DOHH2 (cell line): ENCODE results near the gene KREMEN2.

Experiments
- H3F3A ChIP-seq: fragments of 200-600 bp; sonication (generic), shearing (Covaris generic); 2 replicates; pipeline ENCODE4 v1.6.0; 2016; ENCODE audit warnings: antibody characterized with exemption, mild to moderate bottlenecking; ENCODE audit not compliant: control insufficient read depth, insufficient read depth
- H3K27ac ChIP-seq: fragments of 200-600 bp; sonication (generic); 2 replicates; pipeline ENCODE4 v1.5.1; 2014; ENCODE audit warnings: low read depth, mild to moderate bottlenecking, low read length, moderate library complexity
- H3K27me3 ChIP-seq: fragments of 200-600 bp; sonication (generic); 2 replicates; pipeline ENCODE4 v1.6.1; 2014; ENCODE audit warnings: mild to moderate bottlenecking, low read length, mixed read lengths; ENCODE audit not compliant: control insufficient read depth
- H3K36me3 ChIP-seq: fragments of 200-600 bp; sonication (generic); 2 replicates; pipeline ENCODE4 v1.6.1; 2014; ENCODE audit warnings: mild to moderate bottlenecking, low read length, moderate library complexity, mixed read lengths; ENCODE audit not compliant: control insufficient read depth
- H3K4me1 ChIP-seq: fragments of 200-600 bp; sonication (generic); 2 replicates; pipeline ENCODE4 v1.6.1; 2014; ENCODE audit warnings: mild to moderate bottlenecking, low read length, mixed read lengths; ENCODE audit not compliant: control insufficient read depth
- H3K4me2 ChIP-seq: fragments of 200-600 bp; sonication (generic); 2 replicates; pipeline ENCODE4 v1.6.0; 2014; ENCODE audit warnings: mild to moderate bottlenecking, low read length, moderate library complexity
- H3K4me3 ChIP-seq: fragments of 200-600 bp; sonication (generic); 2 replicates; pipeline ENCODE4 v1.5.1; 2014; ENCODE audit warnings: mild to moderate bottlenecking, low read length, mixed read lengths
- H3K79me2 ChIP-seq: fragments of 200-600 bp; sonication (generic); 2 replicates; pipeline ENCODE4 v1.6.1; 2014; ENCODE audit warnings: mild to moderate bottlenecking, low read length, mixed read lengths; ENCODE audit not compliant: control insufficient read depth
- H3K9me2 ChIP-seq: fragments of 200-600 bp; sonication (generic); replicated peaks from 2 replicates; pipeline ENCODE4 v1.6.1; 2014; ENCODE audit warnings: mild to moderate bottlenecking, low read length, mixed read lengths; ENCODE audit not compliant: control insufficient read depth
- H3K9me3 ChIP-seq: fragments of 200-600 bp; sonication (generic); 2 replicates; pipeline ENCODE4 v1.6.1; 2014; ENCODE audit warnings: antibody characterized with exemption, low read length, mixed read lengths; ENCODE audit not compliant: control insufficient read depth, insufficient read depth
- H4K20me1 ChIP-seq: fragments of 200-600 bp; sonication (generic); 2 replicates; pipeline ENCODE4 v1.6.0; 2014; ENCODE audit warnings: low read depth, mild to moderate bottlenecking, antibody characterized with exemption, low read length, moderate library complexity; ENCODE audit not compliant: control insufficient read depth, insufficient read depth
- CTCF ChIP-seq: fragments of 200-600 bp; sonication (generic); IDR thresholded peaks from one replicate; pipeline ENCODE4 v1.5.1; 2014; ENCODE audit warnings: antibody characterized with exemption, mild to moderate bottlenecking, low read depth, low read length; ENCODE audit not compliant: poor library complexity, severe bottlenecking
- EZH2phosphoT487 ChIP-seq: fragments of 200-600 bp; sonication (generic); IDR thresholded peaks from 2 replicates; pipeline ENCODE4 v1.6.1; 2017; ENCODE audit warnings: borderline replicate concordance, mild to moderate bottlenecking, antibody characterized with exemption, low read length, moderate library complexity, mixed read lengths

The KREMEN2 gene

DNA sequence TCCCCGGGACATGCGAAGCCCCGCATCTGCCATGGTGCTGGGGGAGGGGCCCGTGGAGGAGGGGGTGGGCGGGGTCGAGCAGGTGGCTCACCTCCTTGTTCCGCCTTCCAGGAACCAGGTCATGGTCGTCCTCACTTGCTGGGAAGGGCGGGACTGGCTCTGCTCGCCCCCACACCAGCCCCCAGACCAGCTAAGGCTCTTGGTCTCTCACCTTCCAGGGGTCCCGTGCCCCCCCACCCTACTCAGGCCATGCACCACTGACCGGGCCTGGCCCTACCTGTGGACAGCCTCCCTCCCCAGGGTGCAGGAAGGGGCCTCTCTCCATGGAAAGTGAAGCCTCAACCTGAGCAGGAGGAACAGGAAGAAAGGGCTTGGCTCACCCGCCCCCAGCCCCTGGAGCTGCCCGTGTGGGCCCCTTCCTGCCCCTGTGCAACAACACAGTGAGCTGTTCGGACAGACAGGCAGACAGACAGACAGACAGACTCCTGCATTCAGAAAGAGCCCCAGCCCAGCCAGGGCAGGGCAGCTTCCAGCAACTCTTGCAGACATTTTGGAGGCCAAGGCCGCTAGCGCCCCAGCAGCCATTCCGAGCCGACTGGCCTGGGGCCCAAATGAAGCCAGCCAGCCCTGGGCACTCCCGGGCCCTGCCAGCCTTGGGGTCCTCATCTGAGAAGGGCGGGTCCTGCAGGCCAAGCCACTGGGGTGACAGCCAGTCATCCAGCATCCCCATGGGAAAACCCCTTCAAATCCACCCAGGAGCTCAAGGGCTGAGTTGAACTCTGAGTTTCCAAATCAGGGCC is 8.1 kb upstream of the KREMEN2 start:
- H3K27me3 ChIP-seq, result peaks cover 7% of the 10 kb centered on the region; the same call in 1 of the 2 replicates
- no peaks in the 10 kb centered on the region for H3K9me2 ChIP-seq
- H3K36me3 ChIP-seq, result no peaks in the 10 kb centered on the region
- 0 out of 2 replicates have a peak, but pooled peaks cover 3% of the 10 kb centered on the region for H3F3A ChIP-seq
- no peak overlapping the region for H3K4me2 ChIP-seq
- TF ChIP-seq CTCF (no peak), EZH2phosphoT487 (no peak)
- H4K20me1 ChIP-seq, result no peaks in the 10 kb centered on the region
- H3K9me3 ChIP-seq, result no peaks in the 10 kb centered on the region
- H3K4me1 ChIP-seq, result peaks cover 36% of the 10 kb centered on the region
- no peaks in the 10 kb centered on the region for H3K79me2 ChIP-seq
- H3K4me3 ChIP-seq, result no peak overlapping the region
- no peak overlapping the region for H3K27ac ChIP-seq

- H3K4me2 ChIP-seq, result no peak overlapping the region
These were observed 7.5 kb upstream of the KREMEN2 start for GRCh38 chr16:2956579-2956956.

DNA sequence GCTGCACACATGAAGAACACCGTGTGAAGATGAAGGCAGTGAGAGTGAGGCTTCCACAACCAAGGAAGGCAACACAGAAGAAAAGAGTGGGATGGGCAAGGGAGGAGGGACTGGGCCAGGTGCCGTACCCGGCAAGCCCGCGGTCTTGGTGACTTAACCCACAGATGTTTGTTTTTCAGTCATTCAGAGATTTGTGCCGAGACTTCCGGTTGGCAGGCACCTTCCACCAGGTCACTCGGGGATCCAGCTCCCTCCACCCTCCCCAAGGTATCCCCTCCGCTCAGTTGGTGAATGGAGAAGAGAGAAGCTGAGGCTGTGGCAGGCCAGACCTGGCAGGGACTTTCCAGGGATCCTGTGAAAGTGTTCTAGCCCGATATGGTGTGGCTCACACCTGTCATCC is 4.9 kb upstream of the KREMEN2 start:
- no peak for TF ChIP-seq CTCF
- no peak for TF ChIP-seq EZH2phosphoT487
- no peaks in the 10 kb centered on the region for H4K20me1 ChIP-seq
- no peak overlapping the region for H3K4me3 ChIP-seq
- peaks cover 13% of the 10 kb centered on the region for H3F3A ChIP-seq
- peaks cover 7% of the 10 kb centered on the region; the same call in 1 of the 2 replicates for H3K27me3 ChIP-seq
- H3K36me3 ChIP-seq, result no peaks in the 10 kb centered on the region
- no peaks in the 10 kb centered on the region for H3K79me2 ChIP-seq
- H3K9me2 ChIP-seq, result no peaks in the 10 kb centered on the region
- no peaks in the 10 kb centered on the region for H3K9me3 ChIP-seq
- no peak overlapping the region for H3K4me2 ChIP-seq
- no peak overlapping the region for H3K27ac ChIP-seq
- peaks cover 50% of the 10 kb centered on the region for H3K4me1 ChIP-seq

More at GRCh38 chr16:2956579-2956956, 7.5 kb upstream of the KREMEN2 start:
- no peaks in the 10 kb centered on the region for H3K36me3 ChIP-seq
- H3K4me1 ChIP-seq, result peaks cover 42% of the 10 kb centered on the region
- no peak overlapping the region for H3K4me3 ChIP-seq
- H3F3A ChIP-seq, result 0 out of 2 replicates have a peak, but pooled peaks cover 3% of the 10 kb centered on the region
- no peak overlapping the region for H3K27ac ChIP-seq
- peaks cover 7% of the 10 kb centered on the region; the same call in 1 of the 2 replicates for H3K27me3 ChIP-seq
- no peaks in the 10 kb centered on the region for H3K79me2 ChIP-seq
- H3K9me3 ChIP-seq, result no peaks in the 10 kb centered on the region
- TF ChIP-seq CTCF, result no peak
- TF ChIP-seq EZH2phosphoT487, result no peak
- H4K20me1 ChIP-seq, result no peaks in the 10 kb centered on the region
- no peaks in the 10 kb centered on the region for H3K9me2 ChIP-seq
